Measurements from ENCODE around the gene ZNF385B.
A peak's percentile ranks its signal among the peaks of the same experiment; 100 is the strongest.
"Not testable (repeated sequence)": the region's sequence is repeated elsewhere in the genome, so short reads cannot be mapped to it uniquely, and the experiment has no call there.

Gene ZNF385B

GRCh38 chr2:179796213-179797007, 65.0 kb downstream of the ZNF385B start:
- no peak for DNase-seq

- DNase-seq = no peak
Measured at GRCh38 chr2:179793902-179794301, 67.5 kb downstream of the ZNF385B start.

GRCh38 chr2:179793238-179793637, 68.2 kb downstream of the ZNF385B start:
- DNase-seq = no peak

GRCh38 chr2:179790235-179791217, 70.9 kb downstream of the ZNF385B start:
- no peak for DNase-seq

GRCh38 chr2:179788104-179788503, 73.3 kb downstream of the ZNF385B start:
- DNase-seq = no peak

- DNase-seq = no peak
Measured at GRCh38 chr2:179787601-179788000, 73.8 kb downstream of the ZNF385B start.

- DNase-seq = no peak
Measured at GRCh38 chr2:179785902-179786301, 75.5 kb downstream of the ZNF385B start.

- not testable (repeated sequence) for DNase-seq
Measured at GRCh38 chr2:179782346-179782745, 79.1 kb downstream of the ZNF385B start.

- DNase-seq = no peak
Measured at GRCh38 chr2:179773986-179774385, 87.4 kb downstream of the ZNF385B start.

- DNase-seq = no peak
Measured at GRCh38 chr2:179772346-179772745, 89.1 kb downstream of the ZNF385B start.

- DNase-seq = no peak
Measured at GRCh38 chr2:179771791-179772190, 89.6 kb downstream of the ZNF385B start.

- no peak for DNase-seq
Measured at GRCh38 chr2:179770029-179770428, 91.4 kb downstream of the ZNF385B start.

GRCh38 chr2:179769323-179769722, 92.1 kb downstream of the ZNF385B start:
- DNase-seq = no peak

- DNase-seq = no peak
Measured at GRCh38 chr2:179768765-179769164, 92.6 kb downstream of the ZNF385B start.

- no peak for DNase-seq
Measured at GRCh38 chr2:179765666-179766065, 95.7 kb downstream of the ZNF385B start.

- no peak for DNase-seq
Measured at GRCh38 chr2:179764710-179765109, 96.7 kb downstream of the ZNF385B start.

- no peak for DNase-seq
Measured at GRCh38 chr2:179758636-179759035, 102.8 kb downstream of the ZNF385B start.

- DNase-seq = peak in 1 of 2 experiments; percentile 17
Measured at GRCh38 chr2:179751163-179751809, 110.1 kb downstream of the ZNF385B start.

- no peak for DNase-seq
Measured at GRCh38 chr2:179749210-179749609, 112.2 kb downstream of the ZNF385B start.

GRCh38 chr2:179746981-179747380, 114.4 kb downstream of the ZNF385B start:
- no peak for DNase-seq

- no peak for DNase-seq
Measured at GRCh38 chr2:179745635-179746256, 115.7 kb downstream of the ZNF385B start.

- no peak for DNase-seq
Measured at GRCh38 chr2:179744401-179744800, 117.0 kb downstream of the ZNF385B start.

GRCh38 chr2:179741317-179741716, 120.1 kb downstream of the ZNF385B start:
- DNase-seq = no peak

All from SHP77 (cell line).